NAMALWA (cell line): ENCODE measurements around the gene MFAP3.
"Not testable (repeated sequence)": the region's sequence is repeated elsewhere in the genome, so short reads cannot be mapped to it uniquely, and the experiment has no call there.

Source experiments
- DNase-seq: peaks from one replicate; pipeline ENCODE4 v3.0.0-alpha.2; 2015; ENCODE audit warnings: low spot score

Gene MFAP3

GRCh38 chr5:154038707-154039457, at the start of gene MFAP3, which contains the start of gene FAM114A2:
Gene MFAP3, plus strand, starts transcription at chr5:154038967. Its CDS starts 10,756 bp downstream, at chr5:154049723.
Gene FAM114A2, minus strand, starts transcription at chr5:154038910. Its CDS starts 3,957 bp downstream, at chr5:154034953.
- DNase-seq = peak; percentile 94

DNA sequence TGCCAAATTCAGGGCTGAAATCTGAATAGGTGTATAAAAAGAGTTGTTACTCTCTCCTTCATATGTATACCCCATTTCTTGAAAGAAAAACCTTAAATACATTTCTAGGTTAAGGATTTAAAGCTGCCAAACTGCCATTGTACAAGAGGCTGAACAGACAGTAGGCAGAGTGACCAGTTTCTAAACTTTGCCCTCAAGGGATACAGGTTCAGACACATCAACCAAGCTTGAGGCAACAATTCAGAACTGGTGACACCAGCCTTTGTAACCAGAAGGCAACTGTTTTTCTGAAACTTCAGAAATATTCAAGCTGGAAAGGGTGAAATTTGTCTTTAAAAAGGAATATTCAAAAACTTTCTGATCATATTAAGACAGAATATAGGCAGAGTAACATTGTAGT, 47.6 kb upstream of the MFAP3 start:
- DNase-seq = no peak

DNA sequence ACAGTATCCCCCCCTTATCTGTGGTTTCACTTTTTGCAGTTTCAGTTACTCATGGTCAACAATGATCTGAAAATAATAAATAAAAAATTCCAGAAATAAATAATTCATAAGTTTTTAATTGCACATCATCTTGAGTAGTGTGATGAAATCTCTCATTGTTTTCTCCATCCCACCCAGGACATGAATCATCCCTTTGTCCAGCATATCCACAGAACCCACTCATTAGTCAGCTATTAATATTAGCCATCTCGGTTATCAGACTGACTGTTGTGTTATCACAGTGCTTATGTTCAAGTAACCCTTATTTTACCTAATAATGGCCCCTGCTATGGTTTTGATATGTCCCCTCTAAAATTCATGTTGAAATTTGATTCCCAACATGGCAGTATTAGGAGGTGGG, 40.8 kb upstream of the MFAP3 start:
- DNase-seq = no peak

DNA sequence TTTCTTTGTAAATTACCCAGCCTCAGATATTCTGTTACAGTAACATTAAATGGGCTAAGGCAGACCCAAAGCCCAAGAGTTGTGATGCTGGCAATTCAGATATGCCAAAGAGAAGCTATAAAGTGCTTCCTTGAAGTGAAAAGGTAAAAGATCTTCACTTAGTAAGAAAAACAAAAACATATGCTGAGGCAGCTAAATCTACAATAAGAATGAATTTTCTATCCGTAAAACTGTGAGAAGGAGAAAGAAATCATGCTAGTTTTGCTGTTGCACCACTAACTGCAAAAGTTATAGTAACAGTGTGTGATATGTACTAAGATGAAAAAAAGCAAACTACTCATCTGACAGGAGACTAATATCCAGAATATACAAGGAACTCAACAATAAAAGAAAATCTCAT, 40.0 kb upstream of the MFAP3 start:
- DNase-seq = no peak

DNA sequence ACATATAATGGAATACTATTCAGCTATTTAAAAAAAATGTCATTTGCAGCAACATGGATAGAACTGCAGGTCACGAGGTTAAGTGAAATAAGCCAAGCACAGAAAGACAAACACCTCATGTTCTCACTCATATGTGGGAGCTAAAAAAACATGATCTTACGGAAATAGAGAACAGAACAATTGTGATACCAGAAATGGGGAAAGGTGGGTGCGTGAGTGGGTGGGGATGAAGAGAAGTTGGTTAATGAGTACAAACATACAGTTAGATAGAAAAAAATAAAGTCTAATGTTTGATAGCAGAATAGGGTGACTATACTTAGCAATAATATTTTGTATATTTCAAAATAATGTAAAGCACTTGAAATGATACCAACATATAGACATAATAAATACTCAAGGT, 38.8 kb upstream of the MFAP3 start:
- DNase-seq = no peak

GRCh38 chr5:154000703-154001102, 38.1 kb upstream of the MFAP3 start:
- no peak for DNase-seq

DNA sequence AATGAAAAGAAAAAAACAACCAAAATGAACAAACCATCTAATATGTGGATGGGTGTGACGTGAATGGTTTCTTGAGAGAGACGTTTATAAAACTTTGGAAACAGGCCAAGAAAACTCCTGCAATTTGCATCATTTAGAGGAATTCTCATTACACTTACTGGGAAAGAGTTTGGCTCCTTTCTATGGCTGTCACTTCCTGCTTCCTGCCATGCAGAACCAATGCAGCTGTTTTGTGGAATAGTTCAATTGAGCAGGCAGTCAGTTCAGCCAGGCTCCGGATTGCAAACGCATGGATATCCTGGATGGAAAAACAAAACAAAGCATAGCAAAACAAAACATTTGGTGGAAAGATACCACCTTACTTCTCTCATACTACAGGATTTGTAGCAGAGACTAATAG, 36.7 kb upstream of the MFAP3 start:
- DNase-seq = no peak

- DNase-seq = no peak
Measured at GRCh38 chr5:154002511-154003020, 36.2 kb upstream of the MFAP3 start.

DNA sequence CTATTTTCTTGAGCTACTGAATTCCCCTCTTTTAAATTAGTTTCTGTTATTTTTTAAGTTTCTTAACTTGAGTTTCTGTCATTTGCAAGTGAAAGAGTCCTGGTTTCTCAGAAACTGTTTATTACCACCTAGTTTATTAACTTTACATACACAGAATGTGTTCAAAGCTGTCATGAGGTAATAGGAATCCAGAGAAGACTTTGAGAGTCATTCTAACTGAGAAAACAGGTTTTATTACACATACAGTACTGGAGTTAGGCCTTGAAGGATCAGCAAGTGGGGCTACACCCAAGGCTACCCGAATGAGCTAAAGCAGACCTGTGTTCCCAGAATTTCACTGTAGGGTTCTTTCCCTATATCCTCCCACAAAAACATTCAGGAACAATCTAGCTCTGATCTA, 33.1 kb upstream of the MFAP3 start:
- DNase-seq = no peak

DNA sequence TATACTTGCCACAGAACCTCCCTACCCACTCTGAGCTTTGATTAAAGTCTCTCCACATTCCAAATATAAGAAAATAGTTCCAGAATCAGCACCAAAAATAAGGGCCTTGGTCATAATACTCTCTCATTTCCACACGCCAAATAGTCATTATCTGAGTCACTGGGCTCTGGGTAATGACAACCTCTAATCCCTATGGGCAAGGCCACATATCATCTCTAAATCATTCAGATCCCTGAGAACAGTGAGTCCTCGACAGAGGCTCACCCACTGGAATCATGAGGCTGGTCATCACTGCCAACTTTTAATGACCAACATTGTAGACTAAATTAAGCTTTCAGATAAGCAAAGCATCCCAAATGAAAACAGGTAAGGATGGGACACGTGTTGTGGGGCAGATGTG, 28.1 kb upstream of the MFAP3 start:
- DNase-seq = no peak

- no peak for DNase-seq
Measured at GRCh38 chr5:154015071-154015693, 23.6 kb upstream of the MFAP3 start.

GRCh38 chr5:154018919-154019318, 19.8 kb upstream of the MFAP3 start:
- not testable (repeated sequence) for DNase-seq

GRCh38 chr5:154025951-154026350, 12.8 kb upstream of the MFAP3 start:
- DNase-seq = no peak

- no peak for DNase-seq
Measured at GRCh38 chr5:154031937-154032489, 6.8 kb upstream of the MFAP3 start.

GRCh38 chr5:154034944-154035343, 3.8 kb upstream of the MFAP3 start:
- no peak for DNase-seq

- peak; percentile 75 for DNase-seq
Measured at GRCh38 chr5:154038261-154038706, 483 bp upstream of the MFAP3 start.

- no peak for DNase-seq
Measured at GRCh38 chr5:154039458-154039829, 677 bp downstream of the MFAP3 start.

- DNase-seq = no peak
Measured at GRCh38 chr5:154042766-154043165, 4.0 kb downstream of the MFAP3 start.

DNA sequence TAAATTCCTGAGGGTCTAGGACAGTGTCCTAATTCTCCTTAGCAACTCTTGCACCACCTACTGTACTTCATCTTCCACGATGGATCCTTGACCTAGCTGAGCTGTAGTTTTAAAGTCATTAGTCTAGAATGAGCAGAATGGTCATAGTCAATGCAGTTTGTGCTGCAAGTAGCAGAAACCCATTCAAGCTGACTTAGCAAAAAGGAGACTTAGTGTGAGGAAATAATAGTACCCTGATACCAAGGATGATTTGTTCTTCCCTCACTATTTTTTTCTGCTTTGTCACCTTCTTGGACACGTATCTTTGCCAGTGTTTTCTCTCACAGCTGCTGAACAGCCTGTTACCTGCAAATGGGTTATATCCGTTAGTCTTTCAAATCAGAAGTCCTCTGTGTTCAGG, 5.3 kb downstream of the MFAP3 start:
- no peak for DNase-seq

DNA sequence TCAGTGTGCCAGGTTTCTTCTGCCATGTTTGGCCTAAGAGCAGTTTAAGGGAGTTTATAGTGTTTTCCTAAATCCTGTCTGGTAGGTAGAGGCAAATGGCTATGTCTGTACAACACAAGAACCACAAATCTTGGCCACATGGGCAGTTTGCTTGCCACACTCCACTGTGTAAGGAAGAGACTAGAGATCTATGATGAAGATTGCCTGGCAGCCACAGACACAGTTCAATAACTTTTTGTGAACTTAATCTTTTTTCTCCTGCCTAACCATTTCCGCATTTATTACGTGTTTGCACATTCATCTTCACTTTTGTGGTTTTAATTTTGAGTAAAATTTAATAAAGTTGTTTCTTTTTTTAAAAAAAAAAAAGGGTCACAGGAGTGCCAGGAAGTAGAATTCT, 5.8 kb downstream of the MFAP3 start:
- no peak for DNase-seq

GRCh38 chr5:154046486-154046885, 7.7 kb downstream of the MFAP3 start:
- no peak for DNase-seq

- DNase-seq = no peak
Measured at GRCh38 chr5:154047324-154047723, 8.6 kb downstream of the MFAP3 start.

DNA sequence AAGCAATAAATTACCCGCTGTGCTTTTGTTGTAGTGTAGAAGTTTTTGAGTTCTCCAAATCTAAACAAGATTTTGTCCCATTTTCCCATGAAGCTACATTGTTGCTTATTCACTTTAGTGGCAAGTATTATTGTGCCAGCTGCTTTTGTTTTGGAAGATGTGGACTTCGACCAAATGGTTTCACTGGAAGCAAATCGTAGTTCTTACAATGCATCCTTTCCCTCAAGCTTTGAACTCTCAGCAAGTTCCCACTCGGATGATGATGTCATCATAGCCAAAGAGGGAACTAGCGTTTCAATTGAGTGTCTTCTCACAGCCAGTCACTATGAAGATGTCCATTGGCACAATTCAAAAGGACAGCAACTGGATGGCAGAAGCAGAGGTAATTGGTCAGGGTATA, 10.9 kb downstream of the MFAP3 start:
- no peak for DNase-seq
